Activated naive CD8-positive, alpha-beta T cell treated with anti-CD3 and anti-CD28 coated beads for 36 hours (primary cell): Measurements from ENCODE around the gene SFMBT1. TPM values are rescaled to one million over a fixed set of nuclear protein-coding genes. Genes with fewer than 3 reads are reported as not detected.

Experiments used
- DNase-seq: peaks from one replicate; pipeline ENCODE4 v3.0.0; 2021
- H3K27ac Mint-ChIP-seq: one replicate; pipeline ENCODE4 v1.8.0; 2022; ENCODE audit warnings: mild to moderate bottlenecking, moderate library complexity, mixed read lengths
- H3K27me3 Mint-ChIP-seq: one replicate; pipeline ENCODE4 v1.8.0; 2022; ENCODE audit warnings: mild to moderate bottlenecking, mixed read lengths
- H3K36me3 Mint-ChIP-seq: one replicate; pipeline ENCODE4 v1.8.0; 2021; ENCODE audit warnings: mild to moderate bottlenecking, mixed read lengths
- H3K4me1 Mint-ChIP-seq: one replicate; pipeline ENCODE4 v1.8.0; 2021; ENCODE audit warnings: mixed read lengths
- H3K4me3 Mint-ChIP-seq: one replicate; pipeline ENCODE4 v1.8.0; 2022; ENCODE audit warnings: mild to moderate bottlenecking, moderate library complexity, mixed read lengths
- H3K9me3 Mint-ChIP-seq: one replicate; pipeline ENCODE4 v1.8.0; 2022; ENCODE audit warnings: mixed read lengths
- total RNA-seq, 2 experiments: library from RNA; stranded (reverse); gene quantifications; one replicate each; pipeline ENCODE4 v1.2.3, GENCODE V29; 2021

SFMBT1 gene
- total RNA-seq, 2 experiments from 2014 or later: 19.7 to 21.9 TPM

DNA sequence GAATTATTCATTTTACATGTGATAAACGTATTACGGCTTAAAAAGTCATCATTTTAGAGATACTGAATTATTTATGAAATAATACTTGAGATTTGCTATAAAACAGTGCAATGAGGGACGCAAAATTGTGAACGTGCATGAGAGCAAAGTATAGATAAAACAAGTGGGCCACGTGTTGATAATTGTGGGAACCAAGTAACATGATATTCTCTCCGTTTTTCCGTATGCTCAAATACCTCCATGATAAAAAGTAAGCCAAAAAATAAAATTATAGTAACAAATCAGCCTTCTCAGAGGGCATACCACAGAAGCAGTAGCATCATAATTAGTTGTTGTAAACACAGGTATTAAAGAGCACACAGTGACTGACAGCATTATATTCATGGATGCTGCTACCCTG is 42.6 kb downstream of the SFMBT1 start:
- DNase-seq: no peak
- no peak overlapping the region for H3K27ac Mint-ChIP-seq
- H3K9me3 Mint-ChIP-seq: no peaks in the 10 kb centered on the region
- peaks cover 18% of the 10 kb centered on the region for H3K4me1 Mint-ChIP-seq
- no peak overlapping the region for H3K4me3 Mint-ChIP-seq
- H3K27me3 Mint-ChIP-seq: no peaks in the 10 kb centered on the region
- H3K36me3 Mint-ChIP-seq: peaks cover 4% of the 10 kb centered on the region

DNA sequence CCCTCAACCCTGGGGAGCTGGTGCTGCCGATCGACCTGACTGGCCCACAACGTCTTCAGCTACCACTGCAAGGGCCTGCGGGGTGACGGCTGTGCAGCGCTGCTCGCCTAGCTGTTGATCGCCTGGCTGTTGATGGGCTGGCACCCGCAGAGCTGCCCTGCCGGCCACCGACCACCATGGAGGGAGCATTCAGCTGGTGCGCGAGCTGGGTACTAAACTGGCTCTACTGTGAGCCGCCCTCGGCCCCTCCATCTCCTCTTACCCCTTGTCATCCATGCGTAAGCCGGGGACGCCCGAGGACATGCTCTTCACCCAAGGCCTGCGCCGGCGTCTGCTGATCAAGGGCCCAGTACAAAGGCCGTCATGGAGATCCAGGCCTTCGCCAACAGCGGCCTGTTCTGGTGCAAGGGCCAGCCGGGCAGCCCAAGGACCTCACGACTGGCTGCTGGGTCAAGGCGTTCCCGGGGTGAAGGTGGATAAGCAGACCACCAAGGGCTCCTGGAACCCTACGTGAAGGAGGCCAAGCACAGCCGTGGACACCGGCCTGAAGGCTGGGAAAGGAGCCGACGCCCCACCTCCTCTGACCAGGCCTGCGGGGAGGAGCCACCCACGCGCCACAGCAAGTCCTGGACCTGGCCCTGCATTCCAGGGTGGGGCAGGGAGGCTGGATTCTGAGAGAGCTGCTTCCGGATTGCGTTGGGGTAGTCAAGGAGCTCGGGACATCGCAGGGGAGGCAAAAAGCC is 46.9 kb downstream of the SFMBT1 start:
- no peaks in the 10 kb centered on the region for H3K27me3 Mint-ChIP-seq
- no peak overlapping the region for H3K4me3 Mint-ChIP-seq
- DNase-seq: no peak
- no peaks in the 10 kb centered on the region for H3K9me3 Mint-ChIP-seq
- H3K27ac Mint-ChIP-seq: no peak overlapping the region
- peaks cover 7% of the 10 kb centered on the region for H3K36me3 Mint-ChIP-seq
- peaks cover 11% of the 10 kb centered on the region for H3K4me1 Mint-ChIP-seq

DNA sequence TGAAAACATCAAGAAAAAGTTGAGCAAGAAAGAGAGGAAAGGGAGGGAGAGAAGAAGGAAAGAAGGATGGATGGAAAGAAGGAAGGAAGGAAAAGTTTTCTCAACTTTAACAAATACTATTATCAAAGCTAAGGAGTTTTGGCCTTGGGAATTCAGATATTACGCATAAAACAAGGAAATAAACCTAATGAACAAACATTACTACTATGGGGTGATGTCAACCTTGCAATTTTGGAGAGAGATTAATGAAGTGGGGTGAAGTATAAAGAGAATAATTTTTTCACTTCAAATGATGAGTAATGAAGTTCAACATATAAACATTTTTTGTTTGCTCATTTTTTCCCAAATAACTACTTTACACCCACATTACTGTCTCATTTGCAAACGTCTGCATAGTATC is 55.2 kb downstream of the SFMBT1 start:
- Mint-ChIP-seq H3K4me3 (no peak overlapping the region), H3K27me3 (no peaks in the 10 kb centered on the region), H3K9me3 (no peaks in the 10 kb centered on the region), H3K36me3 (peaks cover 6% of the 10 kb centered on the region), H3K27ac (no peak overlapping the region), H3K4me1 (peaks cover 34% of the 10 kb centered on the region)
- no peak for DNase-seq

DNA sequence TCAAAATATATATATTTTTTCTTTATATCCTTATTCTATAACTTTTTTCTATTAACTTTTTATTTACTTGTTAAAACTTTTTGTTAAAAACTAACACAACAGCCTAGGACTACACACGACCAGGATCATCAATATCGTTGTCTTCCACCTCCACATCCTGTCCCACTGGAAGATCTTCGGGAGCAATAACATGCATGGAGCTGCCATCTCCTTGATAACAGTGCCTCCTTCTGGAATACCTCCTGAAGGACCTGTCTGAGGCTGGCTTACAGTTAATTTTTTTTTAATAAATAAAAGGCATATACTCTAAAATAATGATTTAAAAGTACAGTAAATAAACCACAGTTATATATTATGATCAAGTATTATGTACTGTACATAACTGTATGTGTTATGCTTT is 58.9 kb downstream of the SFMBT1 start:
- H3K4me1 Mint-ChIP-seq: peaks cover 59% of the 10 kb centered on the region
- H3K36me3 Mint-ChIP-seq: peaks cover 10% of the 10 kb centered on the region
- H3K9me3 Mint-ChIP-seq: no peaks in the 10 kb centered on the region
- no peaks in the 10 kb centered on the region for H3K27me3 Mint-ChIP-seq
- H3K27ac Mint-ChIP-seq: no peak overlapping the region
- H3K4me3 Mint-ChIP-seq: no peak overlapping the region
- no peak for DNase-seq

DNA sequence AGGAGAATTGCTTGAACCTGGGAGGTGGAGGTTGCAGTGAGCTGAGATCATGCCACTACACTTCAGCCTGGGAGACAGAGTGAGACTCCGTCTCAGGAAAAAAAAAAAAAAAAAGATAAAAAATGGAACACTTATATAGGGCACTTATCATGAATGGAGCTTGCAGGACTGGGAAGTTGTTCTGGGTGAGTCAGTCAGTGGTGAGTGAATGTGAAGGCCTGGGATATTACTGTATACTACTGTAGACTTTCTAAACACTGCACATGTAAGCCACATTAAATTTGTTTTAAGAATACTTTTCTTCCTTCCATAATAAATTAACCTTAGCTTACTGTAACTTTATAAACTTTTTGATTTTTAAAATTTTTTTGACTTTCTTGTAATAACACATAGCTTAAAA is 59.8 kb downstream of the SFMBT1 start:
- Mint-ChIP-seq H3K4me1 (peaks cover 56% of the 10 kb centered on the region), H3K36me3 (peaks cover 13% of the 10 kb centered on the region)

DNA sequence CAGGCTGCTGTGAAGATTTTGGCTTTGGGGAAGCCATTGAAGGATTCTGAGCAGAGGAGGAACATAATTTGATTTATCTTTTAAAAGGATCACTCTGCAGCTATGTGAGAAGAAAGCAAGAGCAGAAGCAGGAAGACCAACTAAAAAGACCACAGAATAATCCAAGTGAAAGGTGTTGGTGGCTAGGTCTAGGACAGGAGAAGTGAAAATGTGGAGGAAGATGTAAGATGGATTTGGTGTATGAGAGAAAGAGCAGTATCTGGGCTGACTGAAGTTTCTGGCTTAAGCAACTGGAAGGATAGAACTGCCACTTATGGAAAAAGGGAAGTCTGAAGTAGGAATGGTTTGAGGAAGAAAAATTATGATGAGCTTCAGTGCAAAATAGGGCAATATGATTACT is 62.0 kb downstream of the SFMBT1 start:
- DNase-seq: no peak
- no peaks in the 10 kb centered on the region for H3K27me3 Mint-ChIP-seq
- H3K4me3 Mint-ChIP-seq: peak overlapping the region; percentile 68
- peaks cover 2% of the 10 kb centered on the region for H3K9me3 Mint-ChIP-seq
- H3K4me1 Mint-ChIP-seq: peaks cover 44% of the 10 kb centered on the region
- H3K27ac Mint-ChIP-seq: peak overlapping the region; percentile 95
- H3K36me3 Mint-ChIP-seq: peaks cover 18% of the 10 kb centered on the region

More for the DNA sequence above, 59.8 kb downstream of the SFMBT1 start:
- Mint-ChIP-seq H3K27ac (no peak overlapping the region), H3K4me3 (no peak overlapping the region), H3K9me3 (no peaks in the 10 kb centered on the region), H3K27me3 (no peaks in the 10 kb centered on the region)
- DNase-seq: no peak

DNA sequence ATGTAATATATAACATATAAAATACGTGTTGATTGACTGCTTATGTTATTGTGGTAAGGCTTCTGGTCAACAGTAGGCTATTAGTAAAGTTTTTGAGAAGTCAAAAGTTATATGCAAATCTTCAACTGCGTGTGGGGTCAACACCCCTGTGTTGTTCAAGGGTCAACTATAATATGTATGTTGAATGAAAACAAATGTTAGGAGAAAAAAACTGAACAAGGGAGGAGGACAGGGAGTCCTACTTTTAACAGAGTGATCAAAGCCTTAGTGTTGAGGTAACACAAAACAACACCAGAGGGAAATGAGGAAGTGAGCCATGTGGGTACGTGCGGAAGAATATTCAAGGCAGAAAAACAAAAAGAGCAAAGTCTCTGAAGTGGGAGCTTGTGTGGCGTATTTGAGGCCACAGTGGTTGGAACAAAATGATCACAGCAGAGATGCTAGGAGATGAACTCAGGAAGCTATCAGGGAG is 62.5 kb downstream of the SFMBT1 start:
- Mint-ChIP-seq H3K9me3 (peaks cover 2% of the 10 kb centered on the region), H3K27ac (peak overlapping the region; percentile 95), H3K27me3 (no peaks in the 10 kb centered on the region), H3K4me3 (peak overlapping the region; percentile 68), H3K4me1 (peaks cover 44% of the 10 kb centered on the region), H3K36me3 (peaks cover 18% of the 10 kb centered on the region)
- peak; percentile 77 for DNase-seq

DNA sequence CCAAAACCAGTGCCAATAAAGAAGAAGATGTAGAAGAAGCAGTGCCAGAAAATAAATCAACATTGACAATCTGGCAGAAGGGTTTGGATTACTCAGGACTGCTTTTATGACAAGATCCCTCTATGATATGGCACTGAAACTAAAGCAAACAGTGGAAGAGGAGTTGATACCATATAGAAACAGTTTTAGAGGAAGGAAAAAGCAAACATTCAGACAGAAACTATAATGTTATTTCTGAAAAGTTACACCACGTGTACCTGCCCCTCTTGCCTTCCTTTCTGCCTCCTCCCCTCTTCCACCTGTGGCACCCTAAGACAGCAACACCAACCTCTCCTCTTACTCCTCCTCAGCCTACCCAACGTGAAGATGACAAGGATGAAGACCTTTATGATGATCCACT is 63.0 kb downstream of the SFMBT1 start:
- H3K27me3 Mint-ChIP-seq: no peaks in the 10 kb centered on the region
- peaks cover 22% of the 10 kb centered on the region for H3K36me3 Mint-ChIP-seq
- H3K27ac Mint-ChIP-seq: peak overlapping the region; percentile 95
- DNase-seq: peak; percentile 10
- peak overlapping the region; percentile 5 for H3K4me3 Mint-ChIP-seq
- H3K4me1 Mint-ChIP-seq: peaks cover 44% of the 10 kb centered on the region
- H3K9me3 Mint-ChIP-seq: peaks cover 4% of the 10 kb centered on the region

DNA sequence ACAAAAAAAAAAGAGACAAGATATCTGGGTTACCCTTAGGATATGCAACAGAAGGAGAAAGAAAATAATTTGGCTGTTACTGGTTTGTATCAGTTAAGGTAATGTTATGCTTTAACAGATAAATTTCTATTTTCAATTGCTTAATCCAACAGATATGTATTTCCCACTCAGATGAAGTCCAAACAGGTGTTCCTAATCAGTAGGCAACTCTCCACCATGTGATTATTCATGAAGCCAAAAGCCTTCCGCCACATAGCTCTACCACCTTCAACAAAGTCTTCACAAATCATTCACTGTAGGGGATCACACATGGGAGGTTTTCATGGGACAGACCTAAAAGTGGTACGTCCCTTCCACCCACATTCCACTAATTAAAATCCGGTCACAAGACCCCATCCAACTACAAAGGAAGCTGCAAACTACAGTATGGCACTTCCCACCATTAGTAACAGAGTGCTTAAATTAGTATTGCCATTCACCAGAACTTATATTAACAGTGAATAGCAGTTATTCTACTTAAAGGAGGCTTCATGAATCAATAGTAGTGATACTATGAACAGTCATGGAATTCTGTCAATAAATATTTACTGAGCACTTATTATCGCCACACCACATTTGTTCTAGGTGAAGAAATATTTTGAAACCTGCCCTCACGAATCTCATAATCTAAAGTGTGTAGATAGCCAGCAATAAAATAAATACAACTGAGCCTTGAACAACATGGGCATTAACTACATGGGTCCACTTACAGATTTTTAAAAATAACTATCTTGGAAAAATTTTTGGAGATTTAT is 66.5 kb downstream of the SFMBT1 start:
- Mint-ChIP-seq H3K27ac (no peak overlapping the region), H3K4me3 (no peak overlapping the region), H3K27me3 (no peaks in the 10 kb centered on the region), H3K9me3 (peaks cover 4% of the 10 kb centered on the region), H3K36me3 (peaks cover 22% of the 10 kb centered on the region), H3K4me1 (peaks cover 33% of the 10 kb centered on the region)
- DNase-seq: no peak

DNA sequence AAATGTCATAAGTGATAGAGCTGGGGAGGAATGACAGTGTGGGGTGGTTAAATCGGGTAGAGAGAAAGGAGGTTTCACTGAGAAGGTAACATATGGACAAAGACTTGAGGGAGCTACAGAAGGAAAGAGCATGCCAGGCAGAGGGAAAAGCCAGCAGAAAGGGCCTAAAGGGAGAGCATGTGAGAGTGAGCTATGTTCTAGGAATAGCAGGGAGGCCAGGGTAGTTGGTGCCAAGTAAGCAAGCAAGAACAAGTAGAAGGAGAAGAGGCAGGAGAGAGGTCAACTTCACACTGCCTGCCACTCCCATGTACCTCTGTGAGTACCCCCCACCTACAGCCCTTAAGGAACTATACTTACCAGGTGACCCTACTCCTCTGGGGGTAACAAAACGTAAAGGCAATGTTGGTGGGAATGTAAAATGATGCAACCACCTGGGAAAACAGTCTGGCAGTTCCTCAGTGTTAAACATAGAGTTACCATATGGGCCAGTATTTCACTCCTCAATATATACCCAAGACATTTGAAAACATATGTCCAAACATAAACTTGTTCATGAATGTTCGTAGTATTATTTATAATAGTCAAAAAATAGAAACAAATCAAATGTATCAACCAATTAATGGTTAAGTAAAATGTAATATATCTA is 67.6 kb downstream of the SFMBT1 start:
- no peak for DNase-seq
- H3K4me1 Mint-ChIP-seq: peaks cover 29% of the 10 kb centered on the region
- H3K4me3 Mint-ChIP-seq: no peak overlapping the region
- H3K9me3 Mint-ChIP-seq: peaks cover 4% of the 10 kb centered on the region
- peaks cover 22% of the 10 kb centered on the region for H3K36me3 Mint-ChIP-seq
- no peaks in the 10 kb centered on the region for H3K27me3 Mint-ChIP-seq
- H3K27ac Mint-ChIP-seq: no peak overlapping the region

DNA sequence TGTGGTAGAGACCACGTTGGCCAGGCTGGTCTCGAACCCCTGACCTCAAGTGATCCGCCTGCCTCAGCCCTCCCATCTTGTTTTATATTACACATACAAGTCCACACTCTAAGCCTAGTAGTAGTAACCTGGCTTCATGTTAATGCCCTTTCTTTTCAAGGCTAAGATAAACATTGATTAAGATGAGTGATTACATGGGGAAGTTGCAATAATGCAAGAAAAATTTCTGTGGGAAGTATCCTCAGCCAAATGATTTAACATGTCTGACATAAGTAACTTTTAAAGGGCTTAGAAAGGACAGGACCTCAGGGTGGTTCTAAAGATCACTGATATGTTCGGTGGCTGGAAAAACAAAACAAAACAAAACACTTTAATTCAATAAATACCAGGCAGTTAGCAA is 72.1 kb downstream of the SFMBT1 start:
- Mint-ChIP-seq H3K36me3 (peaks cover 6% of the 10 kb centered on the region), H3K27ac (no peak overlapping the region), H3K4me1 (peaks cover 18% of the 10 kb centered on the region), H3K4me3 (no peak overlapping the region), H3K27me3 (no peaks in the 10 kb centered on the region), H3K9me3 (peaks cover 2% of the 10 kb centered on the region)
- DNase-seq: no peak

DNA sequence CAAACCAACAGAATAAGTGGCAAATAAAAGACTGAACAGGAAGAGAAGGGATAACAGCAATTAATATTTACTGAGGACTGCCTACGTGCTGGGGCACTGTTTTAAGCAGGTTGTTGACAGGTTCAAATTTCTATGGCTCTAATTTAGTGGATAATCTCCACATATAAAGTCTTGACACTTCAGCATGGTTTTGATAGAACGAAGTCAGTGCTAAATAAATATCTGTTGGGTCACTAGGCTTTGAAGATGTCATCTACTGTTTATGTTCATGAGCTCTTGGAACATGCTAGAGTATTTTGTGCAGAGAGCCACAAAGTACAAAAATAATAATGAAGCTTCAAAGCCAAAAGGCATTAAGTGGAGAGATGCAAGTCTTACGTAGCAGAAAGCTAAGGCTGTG is 74.0 kb downstream of the SFMBT1 start:
- Mint-ChIP-seq H3K27me3 (no peaks in the 10 kb centered on the region), H3K36me3 (peaks cover 11% of the 10 kb centered on the region), H3K4me1 (peaks cover 19% of the 10 kb centered on the region), H3K4me3 (no peak overlapping the region), H3K27ac (no peak overlapping the region), H3K9me3 (no peaks in the 10 kb centered on the region)
- DNase-seq: no peak

DNA sequence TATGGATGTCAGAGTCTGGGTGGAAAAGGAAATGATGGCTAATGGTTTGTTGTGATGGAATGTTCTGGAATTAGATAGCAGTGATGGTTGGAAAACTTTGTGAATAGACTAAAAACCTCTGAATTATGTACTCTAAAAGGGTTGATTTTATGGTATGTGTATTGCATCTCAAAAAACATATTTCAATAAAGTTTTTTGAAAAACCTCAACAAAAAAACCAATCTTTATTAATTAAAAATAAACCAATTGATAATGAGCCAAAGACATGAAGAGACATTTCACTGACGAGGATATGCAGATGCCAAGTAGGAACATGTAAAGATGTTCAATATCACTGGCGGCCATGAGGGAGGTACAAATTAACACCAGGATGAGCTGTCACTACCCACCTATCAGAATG is 78.5 kb downstream of the SFMBT1 start:
- H3K4me1 Mint-ChIP-seq: peaks cover 3% of the 10 kb centered on the region
- H3K27me3 Mint-ChIP-seq: no peaks in the 10 kb centered on the region
- H3K27ac Mint-ChIP-seq: no peak overlapping the region
- H3K36me3 Mint-ChIP-seq: peaks cover 18% of the 10 kb centered on the region
- DNase-seq: no peak
- H3K9me3 Mint-ChIP-seq: no peaks in the 10 kb centered on the region
- no peak overlapping the region for H3K4me3 Mint-ChIP-seq

DNA sequence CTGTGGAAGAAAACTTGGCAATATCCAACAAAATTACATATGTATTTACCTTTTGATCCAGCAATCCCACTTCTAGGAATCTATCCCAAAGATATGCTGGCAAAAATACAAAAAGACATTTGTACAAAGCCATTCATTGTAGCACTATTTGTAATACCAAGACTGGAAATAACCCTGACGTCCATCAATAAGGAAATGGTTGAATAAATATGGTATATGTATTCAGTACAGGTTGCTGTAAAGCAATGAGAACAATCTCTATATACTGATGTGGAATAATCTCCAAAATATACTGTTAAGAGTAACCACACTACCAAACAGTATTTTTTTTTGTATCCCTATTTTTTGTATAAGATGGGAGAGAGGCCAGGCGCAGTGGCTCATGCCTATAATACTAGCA is 83.7 kb downstream of the SFMBT1 start:
- Mint-ChIP-seq H3K9me3 (no peaks in the 10 kb centered on the region), H3K36me3 (peaks cover 19% of the 10 kb centered on the region), H3K27me3 (no peaks in the 10 kb centered on the region), H3K4me3 (no peak overlapping the region), H3K27ac (no peak overlapping the region), H3K4me1 (peaks cover 10% of the 10 kb centered on the region)
- DNase-seq: no peak

DNA sequence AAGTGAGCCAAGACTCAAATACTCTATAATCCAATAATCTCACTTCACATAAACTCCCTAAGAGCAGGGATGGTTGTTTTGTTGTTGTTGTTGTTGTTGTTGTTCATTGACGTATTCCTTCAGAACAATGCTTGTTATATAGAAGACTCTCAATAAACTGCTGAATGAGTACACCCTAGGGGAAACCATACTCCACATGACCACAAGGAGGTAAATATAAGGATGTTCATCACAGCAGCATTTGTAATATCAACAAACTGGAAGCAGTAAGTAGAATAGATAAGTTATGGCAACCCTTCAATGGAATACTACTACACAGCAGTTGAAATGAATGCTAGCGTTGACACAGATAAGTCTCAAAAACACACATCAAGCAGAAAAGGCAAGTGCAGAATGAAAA is 86.1 kb downstream of the SFMBT1 start:
- Mint-ChIP-seq H3K4me1 (peaks cover 21% of the 10 kb centered on the region), H3K36me3 (peaks cover 21% of the 10 kb centered on the region), H3K4me3 (no peak overlapping the region), H3K27me3 (no peaks in the 10 kb centered on the region), H3K27ac (no peak overlapping the region), H3K9me3 (no peaks in the 10 kb centered on the region)
- no peak for DNase-seq
